Panc1 (cell line): ENCODE measurements around the gene POU2F2. TPM values are rescaled to one million over a fixed set of nuclear protein-coding genes. Genes with fewer than 3 reads are reported as not detected.

Experiments
- ATAC-seq: fragments of 200-7000 bp; cut with Tn5 transposase; 2 replicates; pipeline ENCODE4 v1.9.1; 2020; ENCODE audit warnings: mild to moderate bottlenecking, moderate library complexity
- BruUV-seq: library from RNA; stranded (reverse); fragments of 400-500 nt; replicated peaks from 2 replicates; lab custom pipeline; 2021; lab: Mats Ljungman, UMichigan
- CTCF ChIA-PET: fragments of 300-600 bp; sonication (Branson Sonifier 250); formaldehyde crosslinking; loops from one replicate; lab custom pipeline; 2022; ENCODE audit warnings: antibody characterized with exemption; lab: Charles Lee
- POLR2A ChIA-PET: fragments of 300-600 bp; sonication (Branson Sonifier 250); formaldehyde crosslinking; loops from one replicate; lab custom pipeline; 2022; ENCODE audit warnings: antibody characterized with exemption; lab: Charles Lee
- DNase-seq: peaks from one replicate; pipeline ENCODE4 v3.0.0-alpha.2; 2010; ENCODE audit warnings: low read depth, low spot score
- H3K27ac ChIP-seq: 2 replicates; pipeline ENCODE4 v1.5.1; 2011; ENCODE audit warnings: mild to moderate bottlenecking, low read length, inconsistent platforms
- H3K27me3 ChIP-seq: fragments of 200-500 bp; sonication (Bioruptor generic); 2 replicates; pipeline ENCODE4 v1.6.0; 2014; ENCODE audit warnings: low read length, inconsistent platforms; ENCODE audit not compliant: control insufficient read depth, insufficient read depth
- H3K36me3 ChIP-seq: fragments of 200-500 bp; sonication (Bioruptor generic); 2 replicates; pipeline ENCODE4 v1.5.1; 2014; ENCODE audit warnings: inconsistent platforms, mild to moderate bottlenecking, low read length, moderate library complexity; ENCODE audit not compliant: control insufficient read depth, insufficient read depth
- H3K4me1 ChIP-seq: 2 replicates; pipeline ENCODE4 v1.5.1; 2011; ENCODE audit warnings: inconsistent platforms, mild to moderate bottlenecking, low read length, moderate library complexity; ENCODE audit not compliant: control insufficient read depth, insufficient read depth
- H3K4me3 ChIP-seq, 2 experiments: 2 replicates each; pipeline ENCODE4 v1.5.1; 2011 to 2012; ENCODE audit warnings: low read depth in 2 of 2, low read length in 2 of 2, mild to moderate bottlenecking in 2 of 2, inconsistent platforms in 1 of 2, moderate library complexity in 1 of 2
- H3K9me3 ChIP-seq: fragments of 200-500 bp; sonication (Bioruptor generic); 2 replicates; pipeline ENCODE4 v1.5.1; 2014; ENCODE audit warnings: low read depth, mild to moderate bottlenecking, inconsistent platforms, low read length, moderate library complexity; ENCODE audit not compliant: control insufficient read depth, insufficient read depth
- POLR2AphosphoS5 ChIP-seq: IDR thresholded peaks from 2 replicates; pipeline ENCODE4 v1.6.1; 2012; ENCODE audit warnings: mild to moderate bottlenecking, low read depth, low read length, moderate library complexity
- SIN3A ChIP-seq: IDR thresholded peaks from 2 replicates; pipeline ENCODE4 v1.6.1; 2012; ENCODE audit warnings: low read depth, mild to moderate bottlenecking, low read length, moderate library complexity, borderline replicate concordance; ENCODE audit not compliant: insufficient read depth
- TCF7L2 ChIP-seq: IDR thresholded peaks from 2 replicates; pipeline ENCODE4 v1.6.1; 2011; ENCODE audit warnings: mild to moderate bottlenecking, low read depth, low read length, inconsistent platforms
- in situ Hi-C: cut with HindIII; loops from 2 replicates; pipeline ENCODE4 v1.10.0; 2016; ENCODE audit warnings: low sequenced_read_pairs, low pct_unique_long_range_greater_than_20kb
- intact Hi-C: fragments of 100-400 bp; cut with micrococcal nuclease; formaldehyde crosslinking; loops from one replicate; pipeline ENCODE4 v1.10.0; 2022; ENCODE audit not compliant: unreplicated experiment
- total RNA-seq: library from RNA; stranded (reverse); gene quantifications from one replicate; pipeline ENCODE4 v1.2.1, GENCODE V29; 2021; ENCODE audit not compliant: unreplicated experiment
- TF ChIP-seq, protein P1 (sequence below): fragments of 450-650 bp; IDR thresholded peaks from 2 replicates; pipeline ENCODE4 v1.5.1; 2017; ENCODE audit warnings: mild to moderate bottlenecking

POU2F2 gene
- total RNA-seq, 1 experiment from 2014 or later, result 0.10 TPM

DNA sequence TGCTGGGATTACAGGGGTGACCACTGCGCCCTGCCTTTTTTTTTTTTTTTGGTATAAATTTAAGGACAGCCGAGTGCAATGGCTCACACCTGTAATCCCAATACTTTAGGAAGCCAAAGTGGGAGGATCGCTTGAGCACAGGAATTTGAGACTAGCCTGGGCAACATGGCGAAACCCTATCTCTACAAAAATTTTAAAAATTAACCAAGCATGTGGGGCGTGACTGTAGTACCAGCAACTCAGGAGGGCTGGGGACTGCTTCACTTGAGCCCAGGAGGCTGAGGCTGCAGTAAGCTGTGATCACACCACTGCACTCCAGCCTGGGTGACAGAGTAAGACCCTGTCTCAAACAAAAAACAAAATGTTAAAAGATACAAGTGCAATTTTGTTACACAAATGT lies 34.8 kb downstream of the POU2F2 start:
- no TSS peak for BruUV-seq
- no peak for DNase-seq

DNA sequence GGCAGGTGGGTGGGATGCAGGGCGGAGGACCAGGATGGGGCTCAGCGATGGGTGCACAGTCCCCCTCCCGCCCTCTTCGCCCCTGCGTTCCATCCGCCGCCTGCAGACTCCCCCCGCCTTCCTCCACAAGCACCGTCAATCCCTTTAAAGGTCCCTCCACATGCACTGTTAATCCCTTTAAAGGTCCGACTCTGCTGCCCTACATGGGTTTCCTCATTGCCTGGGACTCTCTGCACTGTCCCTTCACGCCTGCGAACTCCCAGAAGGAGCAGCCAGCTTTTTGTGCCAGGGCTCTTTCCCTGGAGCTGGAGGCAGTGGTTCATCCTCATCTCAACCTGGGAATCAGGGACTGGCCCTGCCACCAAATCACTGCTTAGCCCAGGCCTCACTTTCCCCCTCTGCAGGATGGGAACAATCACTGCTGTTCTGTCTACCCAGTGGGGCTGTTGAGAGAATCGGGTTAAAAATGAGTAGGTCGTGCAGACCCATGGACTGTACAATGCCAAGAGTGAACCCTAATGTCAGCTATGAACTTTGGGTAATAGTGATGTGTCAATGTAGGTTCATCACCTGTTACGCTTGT lies 35.9 kb downstream of the POU2F2 start:
- ATAC-seq, result no peak
- Histone ChIP-seq H3K36me3 (no peaks in the 10 kb centered on the region), H3K27ac (no peak overlapping the region), H3K9me3 (no peaks in the 10 kb centered on the region), H3K4me1 (no peaks in the 10 kb centered on the region), H3K4me3 (no peak overlapping the region), H3K27me3 (no peaks in the 10 kb centered on the region)
- intact Hi-C loops, result no loop called here
- POLR2A ChIA-PET, result interaction anchor here (0.6 kb wide), 1 partner anchor 1355 kb away, joined by 19 read pairs; no protein-coding TSS in a partner anchor
- in situ Hi-C loops, result no loop called here
- CTCF ChIA-PET, result interaction anchor here (0.7 kb wide), 1 partner anchor 61 kb away, joined by 7 read pairs; no protein-coding TSS in a partner anchor
- no TSS peak for BruUV-seq
- TF ChIP-seq, protein P1, sequence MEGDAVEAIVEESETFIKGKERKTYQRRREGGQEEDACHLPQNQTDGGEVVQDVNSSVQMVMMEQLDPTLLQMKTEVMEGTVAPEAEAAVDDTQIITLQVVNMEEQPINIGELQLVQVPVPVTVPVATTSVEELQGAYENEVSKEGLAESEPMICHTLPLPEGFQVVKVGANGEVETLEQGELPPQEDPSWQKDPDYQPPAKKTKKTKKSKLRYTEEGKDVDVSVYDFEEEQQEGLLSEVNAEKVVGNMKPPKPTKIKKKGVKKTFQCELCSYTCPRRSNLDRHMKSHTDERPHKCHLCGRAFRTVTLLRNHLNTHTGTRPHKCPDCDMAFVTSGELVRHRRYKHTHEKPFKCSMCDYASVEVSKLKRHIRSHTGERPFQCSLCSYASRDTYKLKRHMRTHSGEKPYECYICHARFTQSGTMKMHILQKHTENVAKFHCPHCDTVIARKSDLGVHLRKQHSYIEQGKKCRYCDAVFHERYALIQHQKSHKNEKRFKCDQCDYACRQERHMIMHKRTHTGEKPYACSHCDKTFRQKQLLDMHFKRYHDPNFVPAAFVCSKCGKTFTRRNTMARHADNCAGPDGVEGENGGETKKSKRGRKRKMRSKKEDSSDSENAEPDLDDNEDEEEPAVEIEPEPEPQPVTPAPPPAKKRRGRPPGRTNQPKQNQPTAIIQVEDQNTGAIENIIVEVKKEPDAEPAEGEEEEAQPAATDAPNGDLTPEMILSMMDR, result no peak
- TF ChIP-seq SIN3A (no peak), POLR2AphosphoS5 (no peak), TCF7L2 (no peak)
- no peak for DNase-seq

More for the DNA sequence above, 34.8 kb downstream of the POU2F2 start:
- in situ Hi-C loops (no loop called here), intact Hi-C loops (no loop called here)
- no peak overlapping the region for H3K4me3 ChIP-seq
- no peaks in the 10 kb centered on the region for H3K36me3 ChIP-seq
- ChIA-PET CTCF (no interaction called here), POLR2A (no interaction called here)
- H3K9me3 ChIP-seq, result no peaks in the 10 kb centered on the region
- no peaks in the 10 kb centered on the region for H3K27me3 ChIP-seq
- no peak for ATAC-seq
- H3K27ac ChIP-seq, result no peak overlapping the region
- H3K4me1 ChIP-seq, result no peaks in the 10 kb centered on the region
- TF ChIP-seq, protein P1, result no peak
- TF ChIP-seq POLR2AphosphoS5, result no peak

DNA sequence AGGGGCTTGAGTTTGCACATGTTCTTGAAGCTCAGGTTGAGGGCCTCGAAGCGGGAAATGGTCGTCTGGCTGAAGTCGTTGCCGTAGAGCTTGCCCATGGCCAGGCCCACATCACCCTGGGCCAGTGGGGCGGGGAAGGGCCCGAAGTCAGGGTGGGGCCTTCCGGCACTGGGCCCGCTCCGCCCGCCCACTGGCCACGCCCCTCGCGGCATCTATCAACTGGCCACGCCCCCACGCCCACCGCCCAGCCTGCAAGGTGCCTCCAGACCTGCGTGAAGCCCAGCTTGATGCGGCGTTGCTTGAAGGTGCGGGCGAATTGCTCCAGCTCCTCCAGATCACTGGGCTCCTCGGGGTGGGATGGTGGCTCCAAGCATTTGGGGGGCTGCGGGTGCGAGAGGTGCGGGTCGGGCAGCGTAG lies 36.4 kb downstream of the POU2F2 start:
- Histone ChIP-seq H3K4me1 (no peaks in the 10 kb centered on the region), H3K36me3 (no peaks in the 10 kb centered on the region), H3K27me3 (no peaks in the 10 kb centered on the region), H3K9me3 (no peaks in the 10 kb centered on the region), H3K27ac (no peak overlapping the region), H3K4me3 (no peak overlapping the region)
- in situ Hi-C loops, result no loop called here
- no peak for TF ChIP-seq TCF7L2
- no peak for TF ChIP-seq POLR2AphosphoS5
- ATAC-seq, result no peak
- CTCF ChIA-PET, result interaction anchor here (0.7 kb wide), 1 partner anchor 61 kb away, joined by 7 read pairs; no protein-coding TSS in a partner anchor
- POLR2A ChIA-PET, result no interaction called here
- BruUV-seq, result no TSS peak
- intact Hi-C loops, result no loop called here
- no peak for DNase-seq
